GM18508 (cell line): ENCODE results near the gene CDH23.

Experiments
- ATAC-seq: cut with Tn5 transposase; IDR thresholded peaks from one replicate; pipeline ENCODE4 v1.9.1; 2021; ENCODE audit warnings: moderate number of reproducible peaks; ENCODE audit not compliant: insufficient read depth, unreplicated experiment

Gene CDH23

DNA sequence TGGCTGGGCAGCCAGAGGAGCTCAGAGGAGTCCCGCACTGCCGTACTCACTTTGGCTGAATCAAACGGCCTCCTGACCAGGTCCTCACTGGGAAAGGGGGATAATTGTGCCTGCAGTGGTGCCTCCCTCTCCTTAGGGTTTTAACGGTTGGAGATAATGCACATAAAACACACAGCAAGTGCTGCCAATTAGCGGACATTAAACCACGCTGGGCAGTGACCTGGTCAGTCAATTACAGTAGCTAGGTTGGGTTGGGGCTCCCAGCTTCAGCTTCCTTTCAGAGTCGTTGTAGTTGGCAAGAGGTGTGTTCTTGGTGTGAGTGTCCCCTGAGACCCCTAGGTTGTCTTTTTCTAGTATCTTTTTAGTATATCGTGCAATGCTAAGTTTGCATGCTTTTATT, 176.2 kb downstream of the CDH23 start:
- ATAC-seq = no peak

DNA sequence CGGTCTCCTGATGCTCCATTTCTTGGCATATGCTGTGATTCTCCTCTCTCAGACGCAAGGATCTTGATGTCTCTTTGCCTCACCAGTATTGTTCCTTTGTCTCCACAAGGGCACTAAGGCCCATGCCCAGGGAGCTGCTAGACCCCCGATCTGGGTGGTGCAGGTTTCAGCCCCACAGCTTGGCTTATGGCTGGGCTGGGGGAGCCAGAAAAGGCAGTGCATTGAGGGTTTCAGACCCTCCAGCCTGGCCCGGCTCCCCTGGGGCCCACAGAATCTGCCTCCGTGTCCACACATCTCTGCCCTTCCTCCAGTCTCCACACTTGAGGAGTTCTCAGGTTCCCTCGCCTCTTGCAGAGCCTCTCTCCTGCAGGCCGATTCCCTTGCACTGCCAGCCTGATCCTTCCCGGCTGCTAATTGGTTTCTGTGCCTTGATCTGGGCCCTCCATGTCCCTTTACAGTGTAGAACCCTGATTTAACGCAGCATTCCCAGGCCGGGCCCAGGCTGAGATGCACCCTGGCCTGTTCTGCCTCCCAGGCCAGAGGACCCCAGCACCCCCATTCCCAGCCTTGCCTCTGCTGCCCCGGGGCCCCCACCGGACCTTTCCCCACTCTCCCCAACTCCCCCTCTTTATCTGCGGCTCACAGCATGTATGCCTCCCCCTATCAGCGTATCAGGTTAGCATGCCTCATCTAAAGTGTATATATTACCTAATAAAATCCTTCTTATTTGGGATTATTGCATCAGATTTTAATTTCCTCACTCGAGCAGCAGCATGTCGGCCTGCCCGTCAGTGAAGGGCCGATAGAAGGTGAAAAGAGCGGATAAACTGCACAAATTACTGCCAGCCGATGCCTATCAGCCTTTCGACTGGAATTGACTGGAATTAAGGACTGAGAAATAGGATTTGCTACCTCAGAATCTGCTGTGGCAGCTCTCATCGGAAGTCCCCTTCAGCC, 177.1 kb downstream of the CDH23 start:
- ATAC-seq = no peak

GRCh38 chr10:71575451-71575850, 178.7 kb downstream of the CDH23 start:
- ATAC-seq = no peak

- ATAC-seq = no peak
These were observed 179.4 kb downstream of the CDH23 start for GRCh38 chr10:71575934-71576801.

GRCh38 chr10:71576842-71577241, 180.1 kb downstream of the CDH23 start:
- ATAC-seq = no peak

GRCh38 chr10:71577345-71577744, 180.6 kb downstream of the CDH23 start:
- no peak for ATAC-seq

DNA sequence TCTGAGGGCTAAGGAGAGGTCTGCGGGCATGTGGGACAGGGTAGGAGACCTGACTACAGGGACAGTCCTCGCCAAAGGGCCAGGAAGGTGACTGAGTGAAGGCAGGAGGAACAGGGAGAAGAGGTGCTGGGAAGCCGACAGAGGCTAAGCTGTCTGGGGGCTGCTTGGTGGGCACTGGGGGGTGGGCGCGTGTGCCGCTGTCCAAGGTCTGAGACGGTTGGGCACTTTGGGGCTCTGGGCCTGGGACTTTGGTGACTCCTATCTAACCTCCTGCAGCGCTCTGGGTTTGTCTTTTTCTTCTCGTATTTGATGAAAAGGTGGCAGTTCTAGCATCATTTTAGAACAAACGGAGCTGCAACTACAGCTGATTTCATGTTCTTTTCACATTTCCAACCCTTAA, 181.3 kb downstream of the CDH23 start:
- ATAC-seq = no peak

DNA sequence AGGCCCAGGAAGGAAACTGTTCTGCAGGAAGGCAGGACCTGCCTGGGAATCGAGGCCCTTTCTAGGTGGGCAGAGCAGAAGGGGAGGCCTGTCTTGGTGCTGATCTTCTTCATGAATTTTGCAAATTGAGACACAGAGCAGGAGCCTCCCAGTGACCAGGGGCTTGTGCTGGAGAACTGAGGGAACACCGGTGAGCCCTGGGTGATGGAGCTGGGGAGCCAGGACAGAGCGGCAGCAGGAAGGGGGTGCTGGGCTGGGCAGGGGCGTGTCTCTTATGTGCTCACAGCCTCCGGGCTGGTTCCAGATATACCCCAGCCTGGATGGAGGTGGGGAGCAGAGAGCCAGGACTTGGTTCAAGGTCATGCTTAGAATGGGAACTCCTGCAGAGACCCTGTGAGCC, 182.9 kb downstream of the CDH23 start:
- no peak for ATAC-seq

DNA sequence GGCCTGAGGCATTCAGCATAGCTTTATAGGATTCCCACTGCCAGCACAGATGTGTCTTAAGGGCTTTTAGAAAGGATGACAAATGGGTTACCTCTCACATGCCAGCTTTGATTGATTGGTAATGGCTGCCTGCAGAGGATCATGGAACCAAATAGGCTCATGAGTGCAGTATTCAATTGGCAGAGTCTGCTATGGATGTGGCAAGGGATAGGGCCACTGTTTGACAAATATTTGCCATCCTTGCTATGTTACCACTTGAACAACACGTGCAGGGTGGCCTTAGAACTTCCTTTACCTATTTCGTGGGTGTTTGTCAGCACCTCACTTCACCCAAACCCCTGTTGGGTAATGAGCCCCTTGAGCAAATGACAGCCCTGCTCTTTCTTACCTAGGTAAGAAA, 183.7 kb downstream of the CDH23 start:
- ATAC-seq = no peak

- ATAC-seq = no peak
These were observed 184.2 kb downstream of the CDH23 start for GRCh38 chr10:71580926-71581325.

DNA sequence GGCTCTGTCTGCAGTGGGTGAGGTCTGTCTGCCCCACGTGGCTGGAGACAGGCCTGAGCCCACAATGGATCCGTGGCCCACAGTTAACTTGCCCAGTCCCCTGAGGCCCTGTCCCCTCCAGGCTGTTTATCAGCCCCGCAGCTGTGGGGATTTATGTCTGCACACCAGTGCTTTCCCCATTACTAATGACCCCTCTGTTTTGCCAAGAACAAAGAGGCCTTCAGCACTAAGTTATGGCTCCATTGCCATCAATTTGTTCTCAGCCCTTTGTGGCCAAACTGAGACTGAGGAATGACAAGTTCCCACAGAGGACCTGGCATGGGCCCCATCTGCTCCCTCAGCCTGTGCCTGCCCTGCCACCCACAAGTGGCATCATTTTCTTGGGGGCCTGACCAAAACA, 184.7 kb downstream of the CDH23 start:
- no peak for ATAC-seq

GRCh38 chr10:71582019-71582418, 185.3 kb downstream of the CDH23 start:
- no peak for ATAC-seq

GRCh38 chr10:71582506-71583475, 186.1 kb downstream of the CDH23 start:
- no peak for ATAC-seq

- ATAC-seq = no peak
These were observed 187.7 kb downstream of the CDH23 start for GRCh38 chr10:71584461-71584860.

DNA sequence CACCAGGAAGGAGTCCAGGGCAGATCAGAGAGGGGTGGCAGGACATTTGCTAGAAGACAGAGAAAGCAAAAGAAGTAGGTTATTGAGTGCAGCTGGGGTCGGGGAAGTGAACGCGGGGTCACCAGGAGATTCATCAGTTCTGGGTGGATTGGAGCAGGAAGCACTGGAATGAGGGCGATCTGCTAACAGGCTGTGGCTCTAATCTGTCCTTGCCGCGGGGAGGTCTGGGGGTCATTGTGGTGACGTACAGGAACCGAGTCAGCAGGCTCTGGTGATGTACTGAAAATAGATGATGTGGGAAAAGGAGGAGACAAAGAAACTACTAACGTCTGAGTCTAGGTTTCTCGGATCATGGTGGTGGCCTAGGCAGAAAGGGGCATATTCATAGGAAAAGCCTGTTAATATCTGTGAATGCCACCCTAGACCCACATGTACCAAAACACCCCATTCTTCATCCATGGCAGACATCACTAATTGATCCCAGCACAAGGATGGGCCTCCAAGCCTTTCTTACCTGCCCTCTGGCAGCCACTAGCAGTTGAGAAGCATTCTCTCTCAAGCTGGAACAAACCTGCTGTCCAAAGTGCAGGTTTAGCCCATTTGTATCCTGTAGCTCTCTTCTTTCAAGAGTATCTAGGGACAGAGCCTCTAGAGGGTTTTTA, 188.3 kb downstream of the CDH23 start:
- ATAC-seq = no peak

- ATAC-seq = no peak
These were observed 189.0 kb downstream of the CDH23 start for GRCh38 chr10:71585564-71586290.

DNA sequence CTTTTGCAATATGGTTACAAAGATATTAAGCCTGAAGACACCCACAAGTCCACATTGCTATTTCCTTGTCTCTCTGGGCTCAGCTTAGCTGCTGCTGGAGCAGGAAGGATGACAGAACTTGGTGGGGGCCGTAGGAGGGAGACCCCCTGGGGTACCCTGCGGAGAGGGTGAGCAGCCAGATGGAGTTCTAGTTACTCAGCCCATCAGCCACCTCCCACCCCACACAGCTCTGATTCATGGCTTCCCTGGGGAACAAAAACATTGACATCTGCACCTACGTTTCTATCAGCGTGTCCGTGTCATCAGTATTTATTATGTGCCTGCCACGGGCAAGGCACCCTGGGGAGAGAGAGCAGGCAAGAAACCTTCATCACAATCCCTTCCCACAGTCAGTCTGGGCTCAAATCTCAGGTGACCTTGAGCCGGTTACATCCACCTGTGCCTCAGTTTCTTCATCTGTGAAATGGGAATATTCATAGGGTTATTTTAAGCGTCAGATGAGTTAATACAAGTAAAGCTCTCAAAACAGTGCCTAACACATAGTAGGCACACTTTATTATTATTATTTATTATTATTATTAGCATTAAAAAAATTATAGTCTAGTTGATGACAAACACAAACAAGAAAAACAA, 191.3 kb downstream of the CDH23 start:
- ATAC-seq = no peak

DNA sequence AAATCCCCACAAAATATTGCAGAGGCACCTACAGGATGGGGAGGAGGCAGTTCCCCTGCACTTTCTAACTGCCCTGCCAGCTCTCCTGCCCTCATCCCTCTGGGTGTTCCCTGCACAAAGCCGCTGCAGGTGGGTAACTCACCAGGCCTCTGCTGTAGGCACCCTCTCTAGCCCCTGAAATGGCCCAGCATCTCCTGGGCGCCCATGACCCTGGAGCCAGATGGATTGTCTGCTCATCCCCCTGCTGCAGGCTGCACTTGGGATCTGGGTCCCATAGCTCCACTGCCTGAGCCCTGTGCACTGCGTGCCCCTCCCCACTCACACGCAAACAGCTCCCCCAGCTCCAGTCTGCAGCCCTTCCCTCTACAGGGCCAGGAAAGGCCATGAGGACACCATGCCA, 192.0 kb downstream of the CDH23 start:
- ATAC-seq = no peak
